Stomach (tissue), 9 donors: ENCODE data around the gene CLEC3A. TPM values are rescaled to one million over a fixed set of nuclear protein-coding genes. Genes with fewer than 3 reads are reported as not detected.

ENCODE experiments used
- DNase-seq, 2 donors: peaks; one replicate each; pipeline versions ENCODE4 v3.0.0 to v3.0.0-alpha.2; 2013 to 2019
- H3K27ac ChIP-seq, 5 donors: fragments of 200-600 bp in 4 of 5; sonication (generic) in 4 of 5; one replicate each; pipeline ENCODE4 v1.5.1; 2013 to 2019; ENCODE audit warnings: mild to moderate bottlenecking in 1 of 5, moderate library complexity in 1 of 5
- H3K27me3 ChIP-seq, 3 donors: fragments of 200-600 bp; sonication (generic); one replicate each; pipeline ENCODE4 v1.5.1; 2017 to 2019; ENCODE audit warnings: mixed run types in 1 of 3
- H3K36me3 ChIP-seq, 4 donors: fragments of 200-600 bp; sonication (generic); 1 replicate in 3 of 4; 2 replicates in 1 of 4; pipeline ENCODE4 v1.5.1; 2016 to 2019
- H3K4me1 ChIP-seq, 4 donors: fragments of 200-600 bp; sonication (generic); one replicate each; pipeline ENCODE4 v1.5.1; 2016 to 2019
- H3K4me3 ChIP-seq, 4 donors: fragments of 200-600 bp; sonication (generic) in 3 of 4; one replicate each; pipeline ENCODE4 v1.5.1; 2016 to 2019; ENCODE audit warnings: mild to moderate bottlenecking in 1 of 4
- H3K9me3 ChIP-seq, 4 donors: fragments of 200-600 bp; sonication (generic); one replicate each; pipeline ENCODE4 v1.5.1; 2016 to 2019
- CTCF ChIP-seq, 7 experiments: fragments of 450-650 bp in 4 of 7; fragments of 200-600 bp in 3 of 7; sonication (generic) in 3 of 7; IDR thresholded peaks; one replicate each; pipeline ENCODE4 v1.5.1; 2016 to 2019; ENCODE audit warnings: antibody characterized with exemption in 7 of 7, control low read depth in 2 of 7, mild to moderate bottlenecking in 1 of 7
- EP300 ChIP-seq: sonication (generic); formaldehyde crosslinking; IDR thresholded peaks from one replicate; pipeline ENCODE4 v1.6.1; 2017; ENCODE audit warnings: antibody characterized with exemption
- POLR2A ChIP-seq, 4 donors: fragments of 450-650 bp; IDR thresholded peaks; one replicate each; pipeline ENCODE4 v1.6.1; 2016; ENCODE audit warnings: antibody characterized with exemption in 4 of 4, control low read depth in 2 of 4, mild to moderate bottlenecking in 1 of 4, moderate library complexity in 1 of 4
- POLR2AphosphoS5 ChIP-seq, 3 donors: sonication (generic); formaldehyde crosslinking; IDR thresholded peaks; one replicate each; pipeline ENCODE4 v1.6.1; 2016; ENCODE audit warnings: antibody characterized with exemption in 3 of 3
- WGBS, 5 donors: extraction: QIAGEN DNeasy Blood & Tissue Kit in 3 of 5; methylation state at CpG; one replicate each; pipeline versions ENCODE4 v1.1.5 to v1.1.7; 2013 to 2018; 5-methylcytosine and 5-hydroxymethylcytosine counted together
- intact Hi-C: fragments of 100-400 bp; cut with DNase I; formaldehyde crosslinking; loops from one replicate; pipeline ENCODE4 v1.15.1; 2023; ENCODE audit warnings: low total_unique reads
- polyA plus RNA-seq, 3 donors: library from polyadenylated mRNA; stranded (reverse); fragments of 200-250 nt; gene quantifications; one replicate each; pipeline ENCODE4 v1.2.3, GENCODE V29; 2013
- total RNA-seq, 5 donors: library from RNA; depleted of rRNA; stranded (reverse); fragments of >200 nt; gene quantifications; one replicate each; pipeline versions ENCODE4 v1.1.0 to v1.2.3, GENCODE V29; 2014 to 2016
- donor health status: healthy with polysubstance abuse.
- donor health status: Bipolar disorder and iron deficiency.
- donor health status: healthy.

The CLEC3A gene
- total and polyA plus RNA-seq, 8 donors = 0.08 to 0.87 TPM; not detected in 6

GRCh38 chr16:78081341-78081740 lies 59.0 kb downstream of the CLEC3A start:
- Histone ChIP-seq H3K27ac (no peak overlapping the region), H3K36me3 (no peaks in the 10 kb centered on the region), H3K27me3 (no peaks in the 10 kb centered on the region), H3K4me1 (no peaks in the 10 kb centered on the region), H3K4me3 (no peak overlapping the region), H3K9me3 (no peaks in the 10 kb centered on the region)
- intact Hi-C loops = no loop called here
- TF ChIP-seq POLR2A (IDR thresholded peaks at IDR 0.05) = no peak
- TF ChIP-seq CTCF (IDR thresholded peaks at IDR 0.05) = no peak
- TF ChIP-seq POLR2AphosphoS5 (IDR thresholded peaks at IDR 0.05) = no peak
- TF ChIP-seq EP300 = no peak
- WGBS, 5 donors = 75 to 100% (median 91%) methylated on average over 2 to 4 of the region's 4 CpGs
- DNase-seq = no peak

Other genes with a start within 250 kb of the CLEC3A start
- 1 to 10 TPM in 2 of 5 donors, under 1 TPM in 1, not detected in 2; 0.87 to 5.1 (median 1.2) TPM for gene VAT1L, start 234.0 kb upstream of the CLEC3A start, total RNA-seq
- gene VAT1L, start 234.0 kb upstream of the CLEC3A start, polyA plus RNA-seq = 1 to 10 TPM in 2 of 3 donors, under 1 TPM in 1; 0.61 to 4.4 (median 1.5) TPM
- 100 to 1,000 TPM in 1 of 5 donors, 10 to 100 TPM in 4; 30.3 to 129 (median 71.9) TPM for gene WWOX, start 77.1 kb downstream of the CLEC3A start, total RNA-seq
- 10 to 100 TPM in 1 of 3 donors, 1 to 10 TPM in 2; 7.7 to 17.9 (median 7.7) TPM for gene WWOX, start 77.1 kb downstream of the CLEC3A start, polyA plus RNA-seq